SK-N-SH treated with all-trans-retinoic acid at 6 μM for 48 hours (cell line): ENCODE results near the gene COCH.

ENCODE experiments used
- CSDC2 ChIP-seq: fragments of 250-450 bp; sonication (Bioruptor Pico); IDR thresholded peaks from 2 replicates; pipeline ENCODE4 v1.5.0; 2020; ENCODE audit warnings: mild to moderate bottlenecking, moderate library complexity
- ISL1 ChIP-seq: fragments of 250-450 bp; sonication (Bioruptor Pico); IDR thresholded peaks from 2 replicates; pipeline ENCODE4 v2.1.2; 2022; ENCODE audit warnings: mild to moderate bottlenecking, moderate library complexity
- RARB ChIP-seq: fragments of 250-450 bp; sonication (Bioruptor Pico); IDR thresholded peaks from 2 replicates; pipeline ENCODE4 v1.8.0; 2021; ENCODE audit warnings: mild to moderate bottlenecking, moderate library complexity

DNA sequence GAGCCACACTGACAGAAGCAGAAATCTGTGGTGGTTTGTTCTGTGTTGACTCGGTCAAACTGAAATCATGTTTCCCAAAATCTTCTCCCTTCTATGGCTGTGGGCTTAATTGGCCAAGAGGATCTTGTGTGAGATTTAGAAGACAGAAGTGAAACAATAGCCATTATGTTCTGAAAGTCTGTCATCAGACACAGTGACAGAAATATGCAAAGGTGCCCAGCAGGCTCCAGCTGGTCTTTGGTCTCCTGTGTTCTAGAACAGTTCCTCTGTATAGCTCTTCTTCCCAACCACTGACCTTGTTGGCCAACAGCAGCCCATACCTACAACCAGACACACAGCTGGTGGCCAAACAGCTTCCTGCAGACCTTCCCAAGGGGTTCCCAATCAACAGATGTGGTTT lies 25.0 kb upstream of the COCH start:
- TF ChIP-seq ISL1 (no peak), CSDC2 (CRISPR knock-in tag) (no peak), RARB (CRISPR knock-in tag) (no peak)
